ENCODE measurements around the gene ZFP62. TPM values are rescaled to one million over a fixed set of nuclear protein-coding genes. Genes with fewer than 3 reads are reported as not detected.

Gene ZFP62
- total RNA-seq, 1 donor from 2014 or later = 13.7 TPM

DNA sequence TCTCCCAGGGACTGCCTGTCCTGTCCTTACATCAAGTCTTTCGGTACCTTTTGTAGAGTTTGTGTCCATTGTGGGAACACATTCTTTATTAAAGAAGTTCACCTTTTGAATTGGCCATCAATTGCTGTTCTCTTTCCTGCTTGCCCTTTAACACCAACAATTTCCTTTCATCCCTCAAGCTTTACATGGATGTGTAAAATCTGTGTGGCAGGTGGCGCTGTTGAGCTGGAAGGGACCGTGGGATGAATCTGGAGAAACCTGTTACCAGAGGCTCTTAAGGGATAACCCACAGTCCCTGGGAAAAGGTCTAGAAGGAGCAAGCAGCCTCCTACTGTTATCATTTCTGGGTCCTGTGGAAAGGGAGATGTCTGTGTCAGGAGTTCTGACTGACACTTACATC, 7.9 kb upstream of the ZFP62 start:
- peak; percentile 79 to 80 for DNase-seq (ENCODE audit: low read depth in 2 of 2)

DNA sequence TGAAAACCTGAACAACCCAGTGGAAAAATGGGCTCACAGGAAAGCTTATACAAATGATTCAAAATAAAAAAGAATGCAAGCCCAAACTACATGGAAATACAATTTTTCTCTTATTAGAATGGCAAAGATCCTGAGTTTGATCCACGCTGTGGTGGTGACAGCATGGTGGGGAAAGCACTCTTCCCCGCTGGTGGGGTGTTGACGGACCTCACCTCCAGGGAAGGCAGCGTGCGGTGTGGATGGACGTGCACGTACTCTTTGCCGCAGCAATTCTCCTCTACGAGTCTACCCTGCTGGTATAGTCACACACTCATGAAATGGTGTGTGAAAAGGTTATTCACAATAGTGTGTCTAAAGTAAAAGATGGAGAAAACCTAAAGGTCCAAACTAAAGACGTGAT, 5.9 kb upstream of the ZFP62 start:
- DNase-seq (ENCODE audit: low read depth in 2 of 2) = no peak

GRCh38 chr5:180865981-180866695, 5.1 kb upstream of the ZFP62 start:
- DNase-seq (ENCODE audit: low read depth in 2 of 2) = no peak

DNA sequence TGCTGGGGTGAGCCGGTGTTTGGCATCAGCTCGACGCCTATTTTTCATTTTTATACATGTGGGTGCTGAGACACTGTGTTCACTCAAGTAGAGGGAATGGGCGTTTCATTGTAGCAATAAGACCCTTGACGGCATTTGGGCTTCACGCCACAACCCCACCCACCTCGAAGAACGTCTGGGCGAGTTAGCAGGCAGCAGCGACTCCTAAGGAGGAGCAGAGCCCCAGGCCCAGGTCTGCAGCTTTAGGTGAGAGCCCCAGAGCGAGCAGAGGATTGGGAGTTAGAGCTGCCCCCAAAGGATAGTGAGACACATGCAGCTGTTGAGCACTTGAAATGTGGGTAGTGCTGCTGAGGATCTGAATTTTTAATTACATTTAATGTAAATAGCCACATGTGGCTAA, 1.6 kb upstream of the ZFP62 start:
- DNase-seq (ENCODE audit: low read depth in 2 of 2) = no peak

GRCh38 chr5:180860273-180860886, 696 bp downstream of the ZFP62 start:
- peak; percentile 3 to 5 for DNase-seq (ENCODE audit: low read depth in 2 of 2)

GRCh38 chr5:180858586-180858985, 2.5 kb downstream of the ZFP62 start:
- DNase-seq (ENCODE audit: low read depth in 2 of 2) = no peak

GRCh38 chr5:180853848-180854176, 7.3 kb downstream of the ZFP62 start:
- DNase-seq (ENCODE audit: low read depth in 2 of 2) = no peak

DNA sequence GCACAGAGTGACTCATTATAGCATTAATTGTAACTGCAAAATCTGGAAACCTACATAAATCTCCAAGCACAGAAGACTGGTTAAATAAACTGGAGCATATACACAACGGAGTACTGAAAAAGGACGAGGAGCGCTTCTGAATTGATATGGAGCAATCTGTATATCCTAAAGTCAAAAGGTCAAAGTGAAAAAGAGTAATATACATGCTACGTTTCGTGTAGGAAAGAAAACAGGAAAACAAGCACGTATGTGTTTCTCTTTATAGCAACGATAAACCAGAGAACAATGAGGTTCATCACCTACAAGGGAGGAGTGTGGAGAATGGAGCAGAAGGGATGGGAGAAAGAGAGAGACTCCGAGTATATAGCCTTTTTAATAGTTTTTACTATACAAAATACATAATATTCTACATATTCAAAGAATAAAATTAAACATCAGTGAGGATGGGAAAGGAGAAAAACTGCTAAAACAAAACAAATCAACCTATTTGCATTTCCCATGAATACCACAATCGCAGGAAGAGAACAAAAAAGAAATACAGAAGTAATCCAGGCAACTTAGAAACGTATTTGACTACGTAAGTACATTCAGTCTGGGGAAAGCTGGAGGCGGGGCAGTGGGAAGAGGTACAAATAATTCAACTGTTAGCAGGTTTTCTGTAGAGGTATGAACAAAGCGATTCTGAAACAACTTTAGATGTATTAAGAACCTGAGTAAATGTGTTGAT, 7.8 kb downstream of the ZFP62 start:
- DNase-seq (ENCODE audit: low read depth in 2 of 2) = peak in 1 of 2 donors; percentile 56

DNA sequence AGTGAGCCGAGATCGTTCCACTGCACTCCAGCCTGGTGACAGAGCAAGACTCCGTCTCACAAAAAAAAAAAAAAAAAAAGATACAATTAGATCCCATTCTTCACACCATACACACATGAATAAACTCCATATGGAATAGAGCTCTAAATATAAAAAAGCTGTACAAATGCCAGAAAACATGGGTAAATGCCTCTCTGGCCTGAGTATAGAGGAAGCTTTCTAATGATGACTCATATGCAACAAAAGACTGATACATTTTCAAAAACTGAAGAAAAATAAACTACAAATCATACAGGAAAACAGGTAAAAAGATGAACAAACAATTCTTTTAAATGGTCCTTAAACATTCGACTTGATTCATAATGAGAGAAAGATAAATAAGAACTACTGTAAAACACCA, 8.6 kb downstream of the ZFP62 start:
- DNase-seq (ENCODE audit: low read depth in 2 of 2) = peak; percentile 51 to 52

- no peak for DNase-seq (ENCODE audit: low read depth in 2 of 2)
Measured at GRCh38 chr5:180850434-180851078, 10.5 kb downstream of the ZFP62 start.

- no peak for DNase-seq (ENCODE audit: low read depth in 2 of 2)
Measured at GRCh38 chr5:180849827-180850226, 11.2 kb downstream of the ZFP62 start.

- no peak for DNase-seq (ENCODE audit: low read depth in 2 of 2)
Measured at GRCh38 chr5:180848878-180849277, 12.2 kb downstream of the ZFP62 start.

DNA sequence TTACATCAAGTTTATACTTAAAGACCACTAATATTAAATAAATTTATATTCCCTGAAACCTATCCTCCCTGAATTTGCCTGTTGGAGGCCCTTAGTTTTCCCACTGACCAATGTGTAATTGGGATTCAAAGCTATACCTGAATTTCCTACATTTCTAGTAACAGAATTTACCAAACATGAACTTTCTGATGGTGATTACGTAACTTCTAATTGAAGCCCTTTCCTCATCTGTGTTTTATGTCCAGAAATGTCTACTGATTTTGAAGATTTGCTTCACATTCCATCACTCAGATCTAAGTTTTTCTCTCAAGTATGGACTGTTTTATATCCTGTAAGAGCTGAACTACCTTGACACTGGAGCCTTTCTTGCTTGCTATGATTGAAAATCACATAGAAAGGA, 12.8 kb downstream of the ZFP62 start:
- DNase-seq (ENCODE audit: low read depth in 2 of 2) = no peak

DNA sequence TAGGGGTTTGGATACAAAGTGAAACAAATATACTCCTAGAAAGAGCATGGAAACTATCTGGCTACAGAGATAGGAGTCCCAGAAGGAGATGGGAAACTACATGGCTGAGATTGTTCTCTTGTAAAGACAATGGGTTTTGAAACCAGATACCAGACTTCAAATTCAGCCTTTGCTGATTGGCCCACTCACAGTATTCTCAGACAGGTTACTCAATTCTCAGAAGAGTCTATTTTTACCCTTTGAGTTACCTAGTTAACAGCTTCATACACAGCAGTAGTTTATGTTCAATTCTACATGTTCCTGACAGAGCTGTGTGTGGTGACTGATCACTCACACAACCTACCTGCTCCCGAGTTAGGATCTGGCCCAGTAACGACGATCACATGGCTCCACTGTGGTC, 14.1 kb downstream of the ZFP62 start:
- DNase-seq (ENCODE audit: low read depth in 2 of 2) = no peak

DNA sequence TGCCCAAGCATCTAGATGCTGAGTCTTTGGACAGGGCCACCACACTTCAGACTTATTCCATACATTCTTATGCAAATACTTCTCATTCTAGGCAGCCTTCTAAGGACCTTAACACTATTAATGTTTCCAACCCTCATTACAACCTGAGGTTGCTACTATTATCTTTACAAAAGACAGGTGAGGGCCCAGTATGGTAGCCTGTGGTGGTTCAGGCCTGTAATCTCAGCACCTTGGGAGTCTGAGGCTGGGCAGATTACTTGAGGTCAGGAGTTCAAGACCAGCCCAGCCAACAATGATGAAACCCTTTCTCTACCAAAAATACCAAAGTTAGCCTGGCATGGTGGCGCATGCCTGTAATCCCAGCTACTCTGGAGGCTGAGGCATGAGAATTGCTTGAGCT, 16.2 kb downstream of the ZFP62 start:
- no peak for DNase-seq (ENCODE audit: low read depth in 2 of 2)

DNA sequence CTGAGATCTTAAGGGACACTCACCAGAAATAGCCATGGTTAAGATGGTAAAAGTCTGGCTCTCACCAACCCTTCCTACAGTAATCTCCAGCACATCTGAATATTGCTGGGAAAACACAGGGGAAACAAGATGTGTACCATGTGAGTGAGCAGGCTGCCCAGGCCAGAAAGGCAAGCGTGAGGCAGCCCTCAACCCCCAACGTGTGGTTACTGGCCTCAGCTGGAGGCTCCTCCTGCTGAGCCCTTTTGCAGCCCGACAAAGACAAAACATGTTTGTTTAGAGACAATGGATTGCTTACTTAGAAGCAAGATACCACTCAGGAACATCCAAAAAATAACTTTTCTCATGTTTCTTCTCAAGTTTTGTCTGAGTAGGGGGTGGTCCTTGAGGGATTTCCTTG, 16.6 kb downstream of the ZFP62 start:
- DNase-seq (ENCODE audit: low read depth in 2 of 2) = no peak

- DNase-seq (ENCODE audit: low read depth in 2 of 2) = no peak
Measured at GRCh38 chr5:180839935-180840334, 21.1 kb downstream of the ZFP62 start.

DNA sequence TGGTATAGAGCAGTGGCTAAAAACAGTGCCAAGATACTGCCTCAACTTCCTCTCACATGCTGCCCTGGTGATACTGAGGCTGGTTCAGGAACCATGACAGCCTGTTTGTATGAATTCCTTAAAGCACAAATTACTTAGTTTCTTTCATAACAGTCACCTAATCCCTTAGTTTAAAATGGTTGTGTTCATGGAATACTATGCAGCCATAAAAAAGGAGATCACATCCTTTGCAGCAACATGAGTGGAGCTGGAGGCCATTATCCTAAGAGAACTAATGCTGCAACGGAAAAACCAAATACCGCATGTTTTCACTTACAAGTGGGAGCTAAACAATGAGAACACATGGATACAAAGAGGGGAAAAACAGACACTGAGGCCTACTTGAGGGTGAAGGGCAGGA, 21.8 kb downstream of the ZFP62 start:
- DNase-seq (ENCODE audit: low read depth in 2 of 2) = no peak

GRCh38 chr5:180837478-180837877, 23.6 kb downstream of the ZFP62 start:
- DNase-seq (ENCODE audit: low read depth in 2 of 2) = no peak

DNA sequence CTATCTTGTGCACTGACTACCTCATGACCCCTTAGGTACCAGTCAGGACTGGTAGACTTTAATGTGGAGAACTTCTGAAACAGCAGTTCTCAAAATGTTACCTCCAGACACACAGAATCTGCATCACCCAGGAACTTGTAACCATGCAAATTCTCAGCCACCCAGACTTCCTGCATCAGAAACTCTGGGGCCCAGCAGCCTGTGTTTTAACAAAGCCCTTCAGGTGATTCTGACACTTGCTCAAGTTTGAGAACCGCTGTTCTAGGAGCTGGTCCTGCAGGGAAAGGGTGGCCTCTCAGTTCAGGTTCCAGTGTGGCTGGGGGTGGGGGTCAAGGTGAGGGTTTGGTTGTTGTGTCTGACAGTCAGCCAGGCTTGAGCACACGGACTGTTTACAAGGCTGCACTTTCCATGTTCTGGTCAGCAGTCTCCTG, 28.4 kb downstream of the ZFP62 start:
- no peak for DNase-seq (ENCODE audit: low read depth in 2 of 2)

DNA sequence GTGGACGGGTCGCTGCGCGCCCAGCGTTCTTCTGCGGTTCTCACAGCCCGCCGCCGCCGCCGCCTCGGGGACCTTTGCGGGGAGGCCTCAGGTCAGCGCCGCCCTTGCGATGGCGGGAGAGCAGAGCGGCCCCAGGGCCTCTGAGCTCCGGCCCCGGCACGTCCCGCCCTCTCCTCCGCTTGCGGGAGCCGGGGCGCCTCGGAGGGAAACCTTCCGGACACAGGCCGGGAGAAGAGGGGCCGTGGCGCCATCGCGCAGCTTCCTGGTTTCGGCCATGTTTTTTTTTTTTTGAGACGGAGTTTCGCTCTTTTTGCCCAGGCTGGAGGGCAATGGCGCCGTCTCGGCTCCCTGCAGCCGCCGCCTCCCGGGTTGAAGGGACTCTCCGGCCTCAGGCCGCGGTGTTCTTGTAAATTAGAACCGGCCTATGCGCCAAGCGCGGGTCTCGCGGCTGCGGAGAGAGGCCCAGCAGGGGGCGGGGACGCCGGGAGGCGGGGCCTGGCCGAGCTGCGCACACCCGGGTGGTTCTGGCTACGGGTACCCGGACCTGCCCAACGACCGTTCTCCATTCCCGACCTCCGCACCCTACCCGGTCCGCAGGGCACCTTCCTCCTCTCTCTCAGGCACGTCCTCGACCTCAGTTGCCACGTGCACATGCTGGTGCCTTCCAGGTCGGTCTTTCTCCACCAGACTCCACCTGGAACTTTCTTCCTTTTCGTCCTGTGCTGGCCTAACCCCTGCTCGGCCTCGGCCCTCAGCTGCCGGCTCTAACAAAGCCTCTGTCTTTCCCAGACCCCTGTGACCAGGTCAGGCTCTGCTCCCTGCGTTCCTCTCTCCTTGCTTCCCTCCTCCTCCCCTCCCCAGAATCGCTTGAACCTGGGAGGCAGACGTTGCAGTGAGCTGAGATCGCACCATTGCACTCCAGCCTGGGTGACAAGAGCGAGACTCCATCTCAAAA, 29.7 kb downstream of the ZFP62 start:
- DNase-seq (ENCODE audit: low read depth in 2 of 2) = peak; percentile 75 to 78

Measured in lung microvascular endothelial cell (primary cell).